ENCODE data around the gene MGAT4A. TPM values are rescaled to one million over a fixed set of nuclear protein-coding genes. Genes with fewer than 3 reads are reported as not detected.

MGAT4A gene
- total and polyA plus RNA-seq, 3 donors from 2014 or later: 12.1 to 13.9 (median 13.8) TPM

DNA sequence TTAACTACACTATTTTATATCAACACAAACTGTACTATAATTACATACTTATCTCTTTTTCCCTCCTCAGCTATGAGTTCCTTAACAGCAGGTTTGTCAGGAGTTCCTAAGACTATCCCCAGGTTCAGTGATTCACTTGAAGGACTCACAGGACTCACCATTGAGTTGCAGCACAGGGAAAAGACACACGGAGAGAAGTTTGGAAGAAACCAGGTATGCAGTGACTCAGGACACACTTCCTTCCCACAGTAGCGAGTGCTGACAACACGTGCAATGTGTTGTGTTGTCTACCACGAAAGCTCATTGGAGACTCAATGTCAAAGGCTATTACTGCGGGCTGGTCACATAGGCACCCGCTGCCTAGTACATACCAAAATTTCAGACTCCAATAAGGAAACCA, 32.0 kb downstream of the MGAT4A start:
- 86 to 96% methylated on average over 6 of the region's 6 CpGs for WGBS, 2 donors
- peaks cover 15% of the 10 kb centered on the region for H3K4me1 ChIP-seq
- no peak for DNase-seq
- no peak for TF ChIP-seq POLR2A (IDR thresholded peaks at IDR 0.05)
- TF ChIP-seq, protein P1, sequence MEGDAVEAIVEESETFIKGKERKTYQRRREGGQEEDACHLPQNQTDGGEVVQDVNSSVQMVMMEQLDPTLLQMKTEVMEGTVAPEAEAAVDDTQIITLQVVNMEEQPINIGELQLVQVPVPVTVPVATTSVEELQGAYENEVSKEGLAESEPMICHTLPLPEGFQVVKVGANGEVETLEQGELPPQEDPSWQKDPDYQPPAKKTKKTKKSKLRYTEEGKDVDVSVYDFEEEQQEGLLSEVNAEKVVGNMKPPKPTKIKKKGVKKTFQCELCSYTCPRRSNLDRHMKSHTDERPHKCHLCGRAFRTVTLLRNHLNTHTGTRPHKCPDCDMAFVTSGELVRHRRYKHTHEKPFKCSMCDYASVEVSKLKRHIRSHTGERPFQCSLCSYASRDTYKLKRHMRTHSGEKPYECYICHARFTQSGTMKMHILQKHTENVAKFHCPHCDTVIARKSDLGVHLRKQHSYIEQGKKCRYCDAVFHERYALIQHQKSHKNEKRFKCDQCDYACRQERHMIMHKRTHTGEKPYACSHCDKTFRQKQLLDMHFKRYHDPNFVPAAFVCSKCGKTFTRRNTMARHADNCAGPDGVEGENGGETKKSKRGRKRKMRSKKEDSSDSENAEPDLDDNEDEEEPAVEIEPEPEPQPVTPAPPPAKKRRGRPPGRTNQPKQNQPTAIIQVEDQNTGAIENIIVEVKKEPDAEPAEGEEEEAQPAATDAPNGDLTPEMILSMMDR (IDR thresholded peaks at IDR 0.05): no peak
- no peak overlapping the region for H3K4me3 ChIP-seq
- H3K27ac ChIP-seq: no peak overlapping the region
- H3K27me3 ChIP-seq: no peaks in the 10 kb centered on the region
- H3K36me3 ChIP-seq (ENCODE audit: low read depth, missing control alignments): no peaks in the 10 kb centered on the region
- intact Hi-C loops (cut with DNase I; ENCODE audit: low total_unique reads): no loop called here
- H3K9me3 ChIP-seq: no peaks in the 10 kb centered on the region

GRCh38 chr2:98697651-98698337, 33.1 kb downstream of the MGAT4A start:
- Histone ChIP-seq H3K4me3 (no peak overlapping the region), H3K27me3 (no peaks in the 10 kb centered on the region), H3K27ac (no peak overlapping the region), H3K36me3 (ENCODE audit: low read depth, missing control alignments) (no peaks in the 10 kb centered on the region), H3K9me3 (no peaks in the 10 kb centered on the region), H3K4me1 (peaks cover 11% of the 10 kb centered on the region)
- TF ChIP-seq, protein P1 (IDR thresholded peaks at IDR 0.05): no peak
- TF ChIP-seq POLR2A (IDR thresholded peaks at IDR 0.05): no peak
- no peak for DNase-seq
- intact Hi-C loops (cut with DNase I; ENCODE audit: low total_unique reads): no loop called here
- 80 to 82% methylated on average over 5 of the region's 5 CpGs for WGBS, 2 donors

- DNase-seq: no peak
- intact Hi-C loops (cut with DNase I; ENCODE audit: low total_unique reads): no loop called here
- TF ChIP-seq, protein P1 (IDR thresholded peaks at IDR 0.05): no peak
- no peak for TF ChIP-seq POLR2A (IDR thresholded peaks at IDR 0.05)
- H3K36me3 ChIP-seq (ENCODE audit: low read depth, missing control alignments): no peaks in the 10 kb centered on the region
- no peaks in the 10 kb centered on the region for H3K9me3 ChIP-seq
- no peaks in the 10 kb centered on the region for H3K27me3 ChIP-seq
- H3K27ac ChIP-seq: no peak overlapping the region
- 82 to 93% methylated on average over 4 of the region's 4 CpGs for WGBS, 2 donors
- H3K4me1 ChIP-seq: peaks cover 2% of the 10 kb centered on the region
- no peak overlapping the region for H3K4me3 ChIP-seq
These were observed 34.7 kb downstream of the MGAT4A start for GRCh38 chr2:98696200-98696599.

- no peak overlapping the region for H3K4me3 ChIP-seq
- WGBS, 2 donors: 85 to 92% methylated on average over 3 of the region's 3 CpGs
- H3K27me3 ChIP-seq: no peaks in the 10 kb centered on the region
- no peak for DNase-seq
- H3K9me3 ChIP-seq: no peaks in the 10 kb centered on the region
- TF ChIP-seq, protein P1 (IDR thresholded peaks at IDR 0.05): no peak
- no peak for TF ChIP-seq POLR2A (IDR thresholded peaks at IDR 0.05)
- no peaks in the 10 kb centered on the region for H3K4me1 ChIP-seq
- H3K36me3 ChIP-seq (ENCODE audit: low read depth, missing control alignments): no peaks in the 10 kb centered on the region
- H3K27ac ChIP-seq: no peak overlapping the region
- intact Hi-C loops (cut with DNase I; ENCODE audit: low total_unique reads): no loop called here
These were observed 35.7 kb downstream of the MGAT4A start for GRCh38 chr2:98695255-98695654.

DNA sequence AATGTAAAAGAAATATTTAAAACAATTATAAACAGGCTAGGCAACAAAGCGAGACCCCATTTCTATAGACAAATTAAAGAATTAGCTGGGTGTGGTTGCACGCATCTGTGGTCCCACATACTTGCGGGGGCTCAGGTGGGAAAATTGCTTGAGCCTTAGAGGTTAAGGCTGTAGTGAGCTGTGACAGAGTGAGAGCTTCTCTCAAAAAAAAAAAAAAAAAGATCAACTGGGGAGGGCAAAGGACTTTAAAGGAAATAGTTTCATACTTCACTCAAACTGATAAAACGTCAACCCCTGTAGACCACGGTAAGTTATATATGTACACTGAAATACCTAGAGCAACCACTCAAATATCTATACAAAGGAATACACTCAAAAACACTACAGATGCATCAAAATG, 37.5 kb downstream of the MGAT4A start:
- no peaks in the 10 kb centered on the region for H3K9me3 ChIP-seq
- no peaks in the 10 kb centered on the region for H3K27me3 ChIP-seq
- 89 to 96% methylated on average over 5 of the region's 5 CpGs for WGBS, 2 donors
- TF ChIP-seq, protein P1 (IDR thresholded peaks at IDR 0.05): no peak
- TF ChIP-seq POLR2A (IDR thresholded peaks at IDR 0.05): no peak
- H3K36me3 ChIP-seq (ENCODE audit: low read depth, missing control alignments): no peaks in the 10 kb centered on the region
- no peak overlapping the region for H3K4me3 ChIP-seq
- H3K4me1 ChIP-seq: no peaks in the 10 kb centered on the region
- no peak for DNase-seq
- H3K27ac ChIP-seq: no peak overlapping the region
- intact Hi-C loops (cut with DNase I; ENCODE audit: low total_unique reads): no loop called here

Data from testis (tissue), 3 donors.